Cardiac muscle cell (in vitro differentiated cells and primary cell): ENCODE results near the gene LRIG2. TPM values are rescaled to one million over a fixed set of nuclear protein-coding genes. Genes with fewer than 3 reads are reported as not detected.

Experiments used
- DNase-seq, 2 donors: peaks; one replicate each; pipeline versions ENCODE4 v3.0.0 to v3.0.0-alpha.2; 2010 to 2017; ENCODE audit warnings: low read depth in 1 of 2, low spot score in 1 of 2
- H3K27ac ChIP-seq: fragments of 200-600 bp; sonication (generic); 2 replicates; pipeline ENCODE4 v1.5.1; 2016
- H3K27me3 ChIP-seq: fragments of 200-600 bp; sonication (generic); 2 replicates; pipeline ENCODE4 v1.6.0; 2016; ENCODE audit warnings: control low read depth
- H3K36me3 ChIP-seq: fragments of 200-600 bp; sonication (generic); 2 replicates; pipeline ENCODE4 v1.5.1; 2016; ENCODE audit warnings: control low read depth
- H3K4me1 ChIP-seq: fragments of 200-600 bp; sonication (generic); 2 replicates; pipeline ENCODE4 v1.8.1; 2017; ENCODE audit warnings: low read depth, mild to moderate bottlenecking, mixed run types
- H3K4me3 ChIP-seq: fragments of 200-600 bp; sonication (generic); 2 replicates; pipeline ENCODE4 v1.5.1; 2016; ENCODE audit warnings: mild to moderate bottlenecking
- H3K9me3 ChIP-seq: fragments of 200-600 bp; sonication (generic); 2 replicates; pipeline ENCODE4 v1.5.1; 2017; ENCODE audit warnings: low read depth, mild to moderate bottlenecking, control low read depth
- polyA plus RNA-seq: library from polyadenylated mRNA; unstranded; fragments of >200 nt; fragmentation: Nextera tagmentation; extraction: Ambion mirVana; gene quantifications from 2 replicates; pipeline ENCODE4 v1.2.1, GENCODE V29; 2016
- total RNA-seq: library from RNA; depleted of rRNA; stranded (reverse); fragments of >200 nt; gene quantifications from 2 replicates; pipeline ENCODE4 v1.2.3, GENCODE V29; 2016
- TF ChIP-seq, protein P1 (sequence below): IDR thresholded peaks from 2 replicates; pipeline ENCODE4 v1.5.1; 2012; ENCODE audit warnings: low read depth, mild to moderate bottlenecking, low read length

Gene LRIG2
- total and polyA plus RNA-seq, 2 experiments from 2014 or later, result 7.2 to 15.5 TPM

DNA sequence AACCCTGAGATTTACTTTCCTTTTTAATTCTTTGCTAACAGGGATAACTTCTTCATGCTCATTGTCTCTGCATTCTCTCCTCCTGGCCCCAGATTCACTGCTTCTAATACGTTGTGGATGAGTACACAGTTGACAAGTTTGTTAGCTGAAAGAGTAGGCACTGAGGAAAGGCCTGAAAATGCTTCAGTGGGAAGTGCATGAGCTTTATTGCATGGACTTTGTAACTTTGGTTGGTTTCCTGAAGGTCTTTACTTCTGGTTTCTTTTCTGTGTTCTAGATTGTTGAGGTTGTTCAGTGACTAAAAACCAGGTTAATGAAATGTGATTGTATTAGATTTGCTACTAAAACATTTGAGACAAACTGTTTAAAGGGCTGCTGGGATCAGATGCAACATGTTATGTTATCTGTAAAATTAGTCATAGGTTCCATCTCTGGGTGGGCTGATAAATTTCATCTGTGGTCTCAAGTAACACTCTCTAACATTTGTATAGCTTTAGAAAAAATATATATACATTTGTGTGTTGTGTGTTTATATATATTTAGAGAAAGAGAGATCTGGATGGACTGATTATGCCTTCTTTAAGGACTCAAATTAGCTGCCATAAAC, 19.1 kb downstream of the LRIG2 start:
- no peak overlapping the region for H3K4me3 ChIP-seq
- DNase-seq, result peak in 1 of 2 donors; percentile 11
- no peaks in the 10 kb centered on the region for H3K27me3 ChIP-seq
- H3K36me3 ChIP-seq, result peaks cover 39% of the 10 kb centered on the region
- no peaks in the 10 kb centered on the region for H3K9me3 ChIP-seq
- H3K4me1 ChIP-seq, result peaks cover 8% of the 10 kb centered on the region
- H3K27ac ChIP-seq, result peak overlapping the region; percentile 27
- TF ChIP-seq, protein P1, sequence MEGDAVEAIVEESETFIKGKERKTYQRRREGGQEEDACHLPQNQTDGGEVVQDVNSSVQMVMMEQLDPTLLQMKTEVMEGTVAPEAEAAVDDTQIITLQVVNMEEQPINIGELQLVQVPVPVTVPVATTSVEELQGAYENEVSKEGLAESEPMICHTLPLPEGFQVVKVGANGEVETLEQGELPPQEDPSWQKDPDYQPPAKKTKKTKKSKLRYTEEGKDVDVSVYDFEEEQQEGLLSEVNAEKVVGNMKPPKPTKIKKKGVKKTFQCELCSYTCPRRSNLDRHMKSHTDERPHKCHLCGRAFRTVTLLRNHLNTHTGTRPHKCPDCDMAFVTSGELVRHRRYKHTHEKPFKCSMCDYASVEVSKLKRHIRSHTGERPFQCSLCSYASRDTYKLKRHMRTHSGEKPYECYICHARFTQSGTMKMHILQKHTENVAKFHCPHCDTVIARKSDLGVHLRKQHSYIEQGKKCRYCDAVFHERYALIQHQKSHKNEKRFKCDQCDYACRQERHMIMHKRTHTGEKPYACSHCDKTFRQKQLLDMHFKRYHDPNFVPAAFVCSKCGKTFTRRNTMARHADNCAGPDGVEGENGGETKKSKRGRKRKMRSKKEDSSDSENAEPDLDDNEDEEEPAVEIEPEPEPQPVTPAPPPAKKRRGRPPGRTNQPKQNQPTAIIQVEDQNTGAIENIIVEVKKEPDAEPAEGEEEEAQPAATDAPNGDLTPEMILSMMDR, result no peak

DNA sequence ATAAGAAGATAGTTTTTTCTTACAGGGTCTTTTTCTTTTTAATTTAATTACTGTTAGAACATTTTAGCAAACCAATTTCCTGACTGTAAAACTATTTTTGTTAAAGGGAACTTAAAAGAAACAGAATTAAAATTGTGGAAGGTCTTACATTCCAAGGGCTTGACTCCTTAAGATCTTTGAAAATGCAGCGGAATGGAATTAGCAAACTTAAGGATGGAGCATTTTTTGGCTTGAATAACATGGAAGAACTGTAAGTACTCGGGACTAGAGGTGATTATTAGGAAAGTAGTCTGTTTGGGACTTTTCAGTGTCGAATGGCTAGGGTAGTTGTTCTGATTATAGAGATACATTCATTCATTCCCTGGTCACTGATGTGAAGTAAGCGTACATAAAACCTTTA, 21.5 kb downstream of the LRIG2 start:
- peaks cover 56% of the 10 kb centered on the region for H3K36me3 ChIP-seq
- no peak overlapping the region for H3K4me3 ChIP-seq
- H3K27me3 ChIP-seq, result no peaks in the 10 kb centered on the region
- no peaks in the 10 kb centered on the region for H3K4me1 ChIP-seq
- no peak for DNase-seq
- TF ChIP-seq, protein P1, result no peak
- H3K27ac ChIP-seq, result no peak overlapping the region
- no peaks in the 10 kb centered on the region for H3K9me3 ChIP-seq

DNA sequence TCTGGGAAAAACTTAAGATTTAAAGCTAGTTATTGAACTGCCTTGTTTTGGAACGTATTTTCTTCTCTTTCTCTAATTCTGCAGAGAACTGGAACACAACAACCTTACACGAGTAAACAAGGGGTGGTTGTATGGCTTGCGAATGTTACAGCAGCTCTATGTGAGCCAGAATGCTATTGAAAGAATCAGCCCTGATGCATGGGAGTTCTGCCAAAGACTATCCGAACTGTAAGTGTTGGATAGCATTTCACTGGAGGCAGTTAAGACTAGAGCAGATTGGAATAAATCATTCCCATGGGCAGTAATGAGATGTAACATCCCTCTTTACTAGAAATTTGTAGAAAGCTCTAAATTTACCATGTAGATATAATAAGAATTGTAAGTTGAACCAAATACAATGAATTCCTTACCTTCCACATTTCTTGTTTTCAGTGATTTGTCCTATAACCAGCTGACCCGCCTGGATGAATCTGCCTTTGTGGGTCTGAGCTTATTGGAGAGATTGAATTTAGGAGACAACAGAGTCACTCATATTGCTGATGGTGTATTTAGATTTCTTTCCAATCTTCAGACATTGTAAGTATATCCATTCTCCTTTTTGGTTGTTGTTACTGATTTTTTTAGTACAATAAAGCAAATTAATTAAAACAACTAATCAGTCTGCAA, 22.9 kb downstream of the LRIG2 start:
- Histone ChIP-seq H3K27me3 (no peaks in the 10 kb centered on the region), H3K9me3 (no peaks in the 10 kb centered on the region), H3K4me3 (no peak overlapping the region), H3K36me3 (peaks cover 69% of the 10 kb centered on the region), H3K27ac (no peak overlapping the region), H3K4me1 (no peaks in the 10 kb centered on the region)
- TF ChIP-seq, protein P1, result no peak
- DNase-seq, result no peak

DNA sequence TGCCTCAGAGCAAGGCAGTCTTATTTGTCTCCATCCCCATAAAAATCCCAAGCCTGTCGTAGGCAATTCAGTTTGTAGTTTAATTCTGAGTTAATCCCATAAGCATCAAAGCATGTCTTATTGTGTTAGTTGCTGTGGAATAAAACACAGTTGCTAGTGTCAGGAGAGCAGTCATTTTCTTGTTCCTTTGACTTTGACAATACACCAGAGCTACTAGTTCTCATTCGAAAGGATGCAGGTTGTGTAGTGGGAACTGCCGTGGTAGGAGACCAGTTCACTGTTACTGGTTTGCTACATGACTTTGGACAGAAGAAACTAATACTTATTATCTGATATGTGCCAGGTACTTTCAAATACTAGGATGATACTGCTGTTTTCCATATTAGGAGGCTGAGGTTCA, 23.5 kb downstream of the LRIG2 start:
- TF ChIP-seq, protein P1, result no peak
- no peak overlapping the region for H3K27ac ChIP-seq
- H3K27me3 ChIP-seq, result no peaks in the 10 kb centered on the region
- no peak for DNase-seq
- H3K9me3 ChIP-seq, result no peaks in the 10 kb centered on the region
- H3K36me3 ChIP-seq, result peaks cover 74% of the 10 kb centered on the region
- H3K4me3 ChIP-seq, result no peak overlapping the region
- H3K4me1 ChIP-seq, result no peaks in the 10 kb centered on the region

DNA sequence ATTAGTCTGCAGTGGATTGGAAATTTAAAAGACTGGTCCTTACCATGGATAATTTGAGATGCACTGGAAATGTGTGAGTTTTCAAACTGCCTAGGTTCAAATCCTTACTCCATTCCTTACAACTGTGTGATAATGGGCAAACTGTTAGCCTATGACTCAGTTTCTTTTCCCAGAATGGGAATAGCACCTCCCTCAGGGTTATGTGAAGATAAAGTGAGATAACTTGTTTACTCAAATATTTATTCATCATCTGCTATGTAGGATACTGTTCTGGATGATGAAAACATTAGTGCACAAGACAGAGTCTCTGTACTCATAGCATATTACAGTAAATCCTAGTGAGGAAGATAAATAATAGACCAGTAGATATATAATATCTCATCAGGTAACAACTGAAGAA, 28.6 kb downstream of the LRIG2 start:
- TF ChIP-seq, protein P1, result no peak
- H3K4me1 ChIP-seq, result no peaks in the 10 kb centered on the region
- no peaks in the 10 kb centered on the region for H3K9me3 ChIP-seq
- H3K4me3 ChIP-seq, result no peak overlapping the region
- no peak overlapping the region for H3K27ac ChIP-seq
- no peaks in the 10 kb centered on the region for H3K27me3 ChIP-seq
- peak in 1 of 2 donors; percentile 22 for DNase-seq
- H3K36me3 ChIP-seq, result peaks cover 73% of the 10 kb centered on the region
